ENCODE data around the gene CDK5.
"Not testable (repeated sequence)": the region's sequence is repeated elsewhere in the genome, so short reads cannot be mapped to it uniquely, and the experiment has no call there.

CDK5 gene

GRCh38 chr7:151013733-151014497 lies 43.8 kb downstream of the CDK5 start:
- peak; percentile 53 to 67 for DNase-seq (ENCODE audit: low read depth in 2 of 2)

- no peak for DNase-seq (ENCODE audit: low read depth in 2 of 2)
Observed at GRCh38 chr7:151013356-151013732, 44.4 kb downstream of the CDK5 start.

- DNase-seq (ENCODE audit: low read depth in 2 of 2): no peak
Observed at GRCh38 chr7:151012911-151013347, 44.8 kb downstream of the CDK5 start.

GRCh38 chr7:151012031-151012692 lies 45.5 kb downstream of the CDK5 start:
- no peak for DNase-seq (ENCODE audit: low read depth in 2 of 2)

GRCh38 chr7:151011616-151012015 lies 46.1 kb downstream of the CDK5 start:
- DNase-seq (ENCODE audit: low read depth in 2 of 2): not testable (repeated sequence)

GRCh38 chr7:151011097-151011409 lies 46.6 kb downstream of the CDK5 start:
- no peak for DNase-seq (ENCODE audit: low read depth in 2 of 2)

GRCh38 chr7:151010307-151011096 lies 47.2 kb downstream of the CDK5 start:
- no peak for DNase-seq (ENCODE audit: low read depth in 2 of 2)

- DNase-seq (ENCODE audit: low read depth in 2 of 2): no peak
Observed at GRCh38 chr7:151010037-151010306, 47.7 kb downstream of the CDK5 start.

- no peak for DNase-seq (ENCODE audit: low read depth in 2 of 2)
Observed at GRCh38 chr7:151009327-151010036, 48.2 kb downstream of the CDK5 start.

- DNase-seq (ENCODE audit: low read depth in 2 of 2): peak; percentile 67 to 85
Observed at GRCh38 chr7:151008511-151009323, 49.0 kb downstream of the CDK5 start.

- no peak for DNase-seq (ENCODE audit: low read depth in 2 of 2)
Observed at GRCh38 chr7:151008143-151008510, 49.6 kb downstream of the CDK5 start.

GRCh38 chr7:151007469-151007898 lies 50.2 kb downstream of the CDK5 start:
- DNase-seq (ENCODE audit: low read depth in 2 of 2): no peak

GRCh38 chr7:151006590-151007300 lies 51.0 kb downstream of the CDK5 start:
- no peak for DNase-seq (ENCODE audit: low read depth in 2 of 2)

GRCh38 chr7:151005566-151005965 lies 52.1 kb downstream of the CDK5 start:
- DNase-seq (ENCODE audit: low read depth in 2 of 2): no peak

Data from stimulated activated CD4-positive, alpha-beta T cell treated with anti-CD3 and anti-CD28 coated beads, Interleukin-1b, Interleukin-23, amount 100 ng/mL, for 4 hours (primary cell).